GM06990 (cell line): ENCODE measurements around the gene SCG5.
"Not testable (repeated sequence)": the region's sequence is repeated elsewhere in the genome, so short reads cannot be mapped to it uniquely, and the experiment has no call there.

ENCODE experiments used
- DNase-seq: peaks from one replicate; pipeline ENCODE4 v3.0.0-alpha.2; 2011; ENCODE audit not compliant: insufficient read length; ENCODE audit errors: extremely low read depth
- H3K27me3 ChIP-seq: replicated peaks from 2 replicates; pipeline ENCODE4 v1.6.0; 2011; ENCODE audit warnings: low read length; ENCODE audit not compliant: control insufficient read depth, insufficient read depth
- H3K36me3 ChIP-seq: 2 replicates; pipeline ENCODE4 v1.5.1; 2011; ENCODE audit warnings: low read length; ENCODE audit not compliant: control insufficient read depth, insufficient read depth
- H3K4me3 ChIP-seq: replicated peaks from 2 replicates; pipeline ENCODE4 v1.5.1; 2011; ENCODE audit warnings: low read depth, mild to moderate bottlenecking, control low read depth, low read length
- CTCF ChIP-seq: IDR thresholded peaks from 2 replicates; pipeline ENCODE4 v1.5.1; 2011; ENCODE audit warnings: low read length, control low read depth, mild to moderate bottlenecking, inconsistent platforms; ENCODE audit not compliant: insufficient read depth, poor library complexity, severe bottlenecking

Gene SCG5

DNA sequence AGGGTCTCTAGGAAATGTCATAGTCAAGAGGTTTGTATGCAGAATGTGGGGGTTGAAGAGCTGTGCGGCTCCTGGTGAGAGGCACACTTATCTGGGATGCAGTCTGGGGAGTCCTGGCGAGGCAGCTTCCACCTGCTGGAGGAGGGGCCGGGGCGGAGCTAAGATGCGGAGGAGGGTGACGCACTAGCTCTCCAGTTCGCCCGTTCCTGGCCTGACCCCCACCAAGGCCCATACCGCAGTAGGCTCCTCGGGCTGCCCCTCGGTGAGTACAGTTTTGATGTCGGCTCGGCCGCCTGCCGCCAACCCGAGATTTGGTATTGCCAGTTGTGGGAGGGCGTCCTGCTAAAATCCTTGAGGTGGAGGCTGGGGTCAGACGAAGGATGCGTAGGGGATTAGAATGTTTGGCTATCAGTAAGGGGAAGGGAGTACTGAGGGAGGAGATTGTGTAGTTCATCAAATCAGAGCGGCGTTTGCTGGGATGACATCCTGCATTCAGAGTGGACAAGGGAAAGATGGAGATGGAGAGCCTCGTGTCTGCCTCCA, at the start of gene SCG5:
SCG5 (plus strand) TSS at position 194 of the 543 bp plus-strand sequence. CDS start 1,883 bp downstream, outside the sequence.
- no peak within 1 kb of the TSS for H3K4me3 ChIP-seq
- DNase-seq = no peak
- TF ChIP-seq CTCF = no peak
- H3K36me3 ChIP-seq = peaks cover 2% of the 10 kb centered on the region
- H3K27me3 ChIP-seq = no peaks in the 10 kb centered on the region

- H3K36me3 ChIP-seq, H3K27me3 ChIP-seq, H3K4me3 ChIP-seq, DNase-seq: not testable (repeated sequence)
Observed at GRCh38 chr15:32593151-32593550, 48.4 kb upstream of the SCG5 start, which contains the start of gene GOLGA8N. Gene GOLGA8N (plus strand): TSS chr15:32593456.

- H3K36me3 ChIP-seq, H3K27me3 ChIP-seq, DNase-seq, H3K4me3 ChIP-seq: not testable (repeated sequence)
Observed at GRCh38 chr15:32609518-32609917, 32.0 kb upstream of the SCG5 start.

DNA sequence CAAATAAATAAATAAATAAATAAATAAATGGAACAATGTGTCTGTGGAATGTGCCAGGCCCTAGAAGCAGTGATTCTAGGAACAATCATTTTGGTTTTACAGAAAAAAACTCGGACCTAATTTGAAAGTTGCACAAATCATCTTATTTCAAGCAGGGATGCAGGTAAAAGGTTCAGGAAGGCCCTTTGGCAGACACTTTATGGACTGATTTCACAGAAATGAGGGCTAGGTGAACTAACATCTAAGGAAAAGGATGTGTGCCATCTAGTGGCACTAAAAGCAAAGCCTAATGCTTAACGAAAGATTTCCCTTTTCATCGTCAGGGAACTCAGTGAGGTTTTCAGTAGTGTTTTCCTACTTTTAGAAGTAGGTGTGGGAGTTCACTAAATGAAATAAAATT, 30.8 kb upstream of the SCG5 start:
- H3K27me3 ChIP-seq, DNase-seq, H3K36me3 ChIP-seq, H3K4me3 ChIP-seq: not testable (repeated sequence)

DNA sequence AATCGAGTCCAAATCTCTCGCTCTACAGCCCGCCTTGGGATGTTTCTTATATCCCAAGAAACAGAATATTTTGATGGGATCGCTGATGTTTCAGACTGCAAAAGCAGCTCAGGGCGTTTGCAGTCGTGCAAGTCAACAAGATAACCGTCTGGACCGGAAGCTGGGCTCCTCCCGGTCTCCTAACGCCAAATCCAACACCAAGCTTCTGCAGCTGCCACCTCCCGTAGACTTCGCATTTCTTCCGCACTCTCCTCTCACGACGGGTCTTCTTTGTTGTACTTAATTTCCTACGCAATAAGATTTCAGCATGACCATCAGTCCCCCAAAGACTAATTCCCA, 26.8 kb upstream of the SCG5 start:
- not testable (repeated sequence) for H3K36me3 ChIP-seq, H3K27me3 ChIP-seq, DNase-seq
- H3K4me3 ChIP-seq = peak overlapping the region; percentile 80

- not testable (repeated sequence) for H3K27me3 ChIP-seq, H3K36me3 ChIP-seq
- peak within 1 kb of the TSS; percentile 80 for H3K4me3 ChIP-seq
- peak; percentile 74 for DNase-seq
Observed at GRCh38 chr15:32615051-32615870, 26.2 kb upstream of the SCG5 start, which contains the start of gene ARHGAP11A. Gene ARHGAP11A (plus strand): TSS chr15:32615504. CDS start chr15:32616212, 708 bp downstream.

DNA sequence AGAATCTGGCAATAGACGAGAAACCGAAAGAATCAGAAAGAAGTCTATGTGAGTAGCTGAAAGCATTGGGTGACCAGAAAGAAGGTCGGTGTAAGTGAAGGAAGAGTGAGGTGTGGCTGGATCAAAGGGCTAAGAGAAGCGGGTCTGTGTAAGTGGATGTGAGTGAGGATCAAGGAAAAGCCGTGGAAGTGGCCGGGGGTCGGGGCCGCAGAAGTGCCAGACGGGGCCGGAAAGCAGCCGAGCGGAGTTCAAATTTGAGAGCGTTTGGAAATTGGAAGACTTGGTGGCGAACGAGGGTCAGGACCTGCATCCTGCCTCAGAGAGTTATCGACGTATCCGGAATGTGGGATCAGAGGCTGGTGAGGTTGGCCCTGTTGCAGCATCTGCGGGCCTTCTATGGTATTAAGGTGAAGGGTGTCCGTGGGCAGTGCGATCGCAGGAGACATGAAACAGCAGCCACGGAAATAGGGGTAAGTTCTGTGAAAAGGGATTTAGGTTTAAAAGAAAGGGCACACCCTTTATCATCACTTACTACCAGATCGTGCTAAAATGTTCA, 25.6 kb upstream of the SCG5 start:
- not testable (repeated sequence) for H3K36me3 ChIP-seq, DNase-seq, H3K27me3 ChIP-seq
- H3K4me3 ChIP-seq = peak overlapping the region; percentile 80

GRCh38 chr15:32636410-32636809, 5.1 kb upstream of the SCG5 start:
- peak overlapping the region; percentile 22 for H3K4me3 ChIP-seq
- no peaks in the 10 kb centered on the region for H3K27me3 ChIP-seq
- TF ChIP-seq CTCF = no peak
- DNase-seq = no peak
- peaks cover under 1% of the 10 kb centered on the region for H3K36me3 ChIP-seq
